PC-3 (cell line): ENCODE measurements around the gene SLC15A5.

Source experiments
- CTCF ChIP-seq: fragments of 300-600 bp; sonication (generic); conservative IDR thresholded peaks from 2 replicates; pipeline ENCODE4 v1.5.1; 2017; ENCODE audit warnings: antibody characterized with exemption, low read depth, mild to moderate bottlenecking, low read length
- EZH2 ChIP-seq: fragments of 300-600 bp; sonication (generic); IDR thresholded peaks from one replicate; pipeline ENCODE4 v1.6.1; 2017; ENCODE audit warnings: antibody characterized with exemption, mild to moderate bottlenecking, low read length; ENCODE audit not compliant: unreplicated experiment
- EZH2phosphoT487 ChIP-seq: fragments of 300-600 bp; sonication (generic); IDR thresholded peaks from 2 replicates; pipeline ENCODE4 v1.6.1; 2018; ENCODE audit warnings: mild to moderate bottlenecking, antibody characterized with exemption, low read length, borderline replicate concordance

GRCh38 chr12:16307856-16308475 lies 30.5 kb upstream of the SLC15A5 start:
- TF ChIP-seq CTCF: no peak
- TF ChIP-seq EZH2: no peak
- TF ChIP-seq EZH2phosphoT487: no peak
